ENCODE results near the gene MMEL1.
"Not testable (repeated sequence)": the region's sequence is repeated elsewhere in the genome, so short reads cannot be mapped to it uniquely, and the experiment has no call there.

The MMEL1 gene

DNA sequence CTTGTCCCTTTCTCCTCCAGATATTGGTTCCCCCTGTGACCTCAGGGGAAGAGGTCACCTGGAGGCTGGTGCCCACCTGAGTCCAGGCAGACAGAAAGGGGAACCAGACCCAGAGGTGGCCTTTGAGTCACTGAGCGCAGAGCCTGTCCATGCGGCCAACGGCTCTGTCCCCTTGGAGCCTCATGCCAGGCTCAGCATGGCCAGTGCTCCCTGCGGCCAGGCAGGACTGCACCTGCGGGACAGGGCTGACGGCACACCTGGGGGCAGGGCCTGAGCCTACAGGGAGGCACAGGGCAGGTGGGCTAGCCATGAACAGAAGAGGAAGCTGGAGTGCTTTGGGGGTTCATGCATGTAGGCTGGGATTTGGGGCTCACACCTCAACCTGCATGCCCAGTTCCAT lies 74.0 kb downstream of the MMEL1 start:
- no peak overlapping the region for H3K4me3 ChIP-seq (ENCODE audit: low read depth, low read length)

DNA sequence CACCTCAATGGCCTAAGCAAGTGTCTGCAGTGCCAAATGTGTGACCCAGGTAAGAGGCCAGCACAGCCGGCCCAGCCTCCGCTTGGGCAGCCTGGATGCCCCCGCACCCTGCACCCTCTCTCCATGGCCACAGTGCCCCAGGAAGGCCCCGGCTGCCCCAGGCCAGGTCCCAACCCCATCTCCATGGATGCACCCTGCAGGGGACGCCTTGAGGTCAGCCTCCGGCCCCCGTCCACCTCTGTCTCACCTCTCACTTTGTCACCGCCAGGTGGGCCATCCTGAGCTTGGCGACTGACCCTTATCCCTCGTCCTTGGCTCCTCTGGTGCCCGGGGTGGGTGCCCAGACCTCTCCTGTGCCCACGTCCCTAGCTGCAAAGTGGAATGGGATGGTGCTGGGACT lies 74.4 kb downstream of the MMEL1 start:
- no peak overlapping the region for H3K4me3 ChIP-seq (ENCODE audit: low read depth, low read length)

DNA sequence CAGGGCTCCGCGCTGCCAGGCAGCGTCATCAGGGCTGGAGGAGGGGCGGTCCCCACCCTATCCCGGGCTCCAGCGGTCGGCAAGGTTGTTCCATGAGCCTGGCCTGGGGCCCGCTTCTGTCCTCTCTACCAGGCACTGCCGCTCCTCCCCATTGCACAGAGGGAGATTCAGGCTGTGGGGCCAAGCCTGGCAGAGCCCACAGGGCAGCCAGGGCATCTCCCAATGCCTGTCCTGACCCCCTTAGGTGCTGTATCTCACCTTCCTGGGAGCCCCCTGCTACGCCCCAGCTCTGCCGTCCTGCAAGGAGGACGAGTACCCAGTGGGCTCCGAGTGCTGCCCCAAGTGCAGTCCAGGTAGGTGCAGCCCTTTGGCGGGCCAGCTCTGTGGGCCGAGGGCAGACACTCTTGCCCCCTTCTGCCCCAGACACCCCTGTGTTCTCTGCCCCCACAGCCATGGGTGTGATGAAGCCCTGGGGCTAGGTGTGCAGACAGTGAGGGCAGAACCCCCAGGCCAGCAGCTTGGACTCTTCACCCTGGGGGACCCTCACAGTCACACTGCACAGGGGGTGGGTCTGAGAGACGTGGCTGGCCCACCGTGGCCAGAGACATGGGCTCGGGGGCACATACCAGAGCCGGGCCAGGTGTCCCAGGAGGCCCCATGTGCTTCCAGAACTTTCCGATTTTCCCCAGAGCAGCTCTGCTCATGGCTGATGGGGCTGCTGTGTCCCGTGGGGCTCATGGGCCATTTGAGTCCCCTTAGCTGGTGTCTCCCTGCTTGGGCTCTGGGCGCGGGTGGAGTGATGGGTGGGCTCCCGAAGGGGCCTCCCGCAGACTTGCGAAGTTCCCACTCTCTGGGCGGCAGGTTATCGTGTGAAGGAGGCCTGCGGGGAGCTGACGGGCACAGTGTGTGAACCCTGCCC lies 75.1 kb downstream of the MMEL1 start:
- H3K4me3 ChIP-seq (ENCODE audit: low read depth, low read length) = no peak overlapping the region

DNA sequence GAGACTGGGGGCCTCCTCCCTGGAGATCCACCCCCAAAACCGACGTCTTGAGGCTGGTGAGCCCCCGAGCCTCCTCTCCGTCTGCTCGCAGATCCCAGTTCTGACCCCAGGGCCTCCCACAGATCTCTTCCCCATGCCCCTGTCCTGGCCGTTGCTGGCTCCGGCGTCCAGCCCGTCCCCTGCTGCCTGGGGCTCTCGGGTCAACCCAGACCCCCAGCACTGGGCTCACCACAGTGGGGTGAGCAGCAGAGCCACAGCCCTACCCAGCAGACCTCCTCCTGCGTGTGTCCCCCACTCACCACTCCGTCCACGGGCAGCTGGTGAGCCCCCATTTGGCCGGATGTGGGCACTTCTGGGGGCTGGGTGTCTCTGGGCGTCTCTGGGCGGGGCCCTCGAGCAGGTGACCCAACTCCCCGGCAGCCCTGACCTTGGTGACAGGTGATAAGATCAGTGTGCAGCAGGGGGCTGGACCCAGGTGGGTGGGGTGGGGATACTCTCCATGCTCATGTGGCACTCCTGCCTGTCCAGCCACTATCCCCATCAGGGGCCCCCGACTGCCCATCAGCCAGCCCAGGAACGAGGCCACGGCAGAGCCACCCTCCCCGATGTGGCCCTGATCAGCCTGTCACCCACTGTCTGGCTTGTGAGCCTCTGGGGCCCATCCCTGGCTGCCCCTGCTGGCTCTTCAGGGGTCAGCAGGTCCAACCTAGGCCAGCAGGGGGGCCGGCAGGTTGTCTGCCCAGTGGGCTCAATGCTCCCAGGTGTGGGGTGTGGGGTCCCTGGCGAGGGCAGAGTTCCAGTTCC lies 75.9 kb downstream of the MMEL1 start:
- H3K4me3 ChIP-seq (ENCODE audit: low read depth, low read length) = no peak overlapping the region

DNA sequence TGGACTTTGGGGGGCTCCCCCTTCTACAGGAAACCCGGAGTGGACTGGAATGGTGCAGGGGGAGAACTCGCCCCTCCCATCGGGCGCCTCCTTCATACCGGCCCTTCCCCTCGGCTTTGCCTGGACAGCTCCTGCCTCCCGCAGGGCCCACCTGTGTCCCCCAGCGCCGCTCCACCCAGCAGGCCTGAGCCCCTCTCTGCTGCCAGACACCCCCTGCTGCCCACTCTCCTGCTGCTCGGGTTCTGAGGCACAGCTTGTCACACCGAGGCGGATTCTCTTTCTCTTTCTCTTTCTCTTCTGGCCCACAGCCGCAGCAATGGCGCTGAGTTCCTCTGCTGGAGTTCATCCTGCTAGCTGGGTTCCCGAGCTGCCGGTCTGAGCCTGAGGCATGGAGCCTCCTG lies 76.5 kb downstream of the MMEL1 start, which contains the start of gene TNFRSF14:
TSS of gene TNFRSF14 (plus strand) at position 95 of the 401 bp plus-strand sequence. CDS start at position 389, 294 bp downstream.
- H3K4me3 ChIP-seq (ENCODE audit: low read depth, low read length) = no peak within 1 kb of the TSS

DNA sequence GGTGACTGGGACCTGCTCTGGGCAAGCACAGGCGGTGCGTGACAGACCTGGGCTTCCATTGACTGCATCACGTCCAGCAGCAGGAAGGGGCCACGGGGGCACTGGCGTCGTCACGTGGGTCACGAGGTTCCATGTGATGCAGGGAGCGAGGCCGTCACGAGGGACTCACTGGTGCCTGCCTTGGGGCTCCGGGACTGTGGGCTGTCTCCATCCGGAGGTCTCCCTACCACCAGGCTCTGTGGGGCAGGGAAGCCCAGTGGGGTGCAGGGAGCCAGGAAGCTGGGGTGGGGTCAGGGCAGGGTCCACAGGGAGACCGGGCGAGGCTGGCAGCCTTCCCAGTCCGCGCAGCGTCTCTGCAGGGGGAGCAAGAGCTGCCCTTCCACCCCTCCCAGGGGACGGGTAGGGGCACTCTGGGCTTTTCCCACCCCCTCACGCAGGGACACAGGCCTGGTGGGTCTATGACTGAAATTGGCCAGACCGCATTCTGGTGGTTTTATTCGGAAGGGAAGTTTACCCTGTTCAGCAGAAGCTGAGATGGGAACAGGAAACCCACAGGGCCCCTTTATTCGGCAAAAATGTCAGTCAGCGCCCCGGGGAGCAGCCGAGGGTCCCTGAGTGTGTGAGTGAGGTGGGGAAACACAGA lies 77.1 kb downstream of the MMEL1 start:
- no peak overlapping the region for H3K4me3 ChIP-seq (ENCODE audit: low read depth, low read length)

DNA sequence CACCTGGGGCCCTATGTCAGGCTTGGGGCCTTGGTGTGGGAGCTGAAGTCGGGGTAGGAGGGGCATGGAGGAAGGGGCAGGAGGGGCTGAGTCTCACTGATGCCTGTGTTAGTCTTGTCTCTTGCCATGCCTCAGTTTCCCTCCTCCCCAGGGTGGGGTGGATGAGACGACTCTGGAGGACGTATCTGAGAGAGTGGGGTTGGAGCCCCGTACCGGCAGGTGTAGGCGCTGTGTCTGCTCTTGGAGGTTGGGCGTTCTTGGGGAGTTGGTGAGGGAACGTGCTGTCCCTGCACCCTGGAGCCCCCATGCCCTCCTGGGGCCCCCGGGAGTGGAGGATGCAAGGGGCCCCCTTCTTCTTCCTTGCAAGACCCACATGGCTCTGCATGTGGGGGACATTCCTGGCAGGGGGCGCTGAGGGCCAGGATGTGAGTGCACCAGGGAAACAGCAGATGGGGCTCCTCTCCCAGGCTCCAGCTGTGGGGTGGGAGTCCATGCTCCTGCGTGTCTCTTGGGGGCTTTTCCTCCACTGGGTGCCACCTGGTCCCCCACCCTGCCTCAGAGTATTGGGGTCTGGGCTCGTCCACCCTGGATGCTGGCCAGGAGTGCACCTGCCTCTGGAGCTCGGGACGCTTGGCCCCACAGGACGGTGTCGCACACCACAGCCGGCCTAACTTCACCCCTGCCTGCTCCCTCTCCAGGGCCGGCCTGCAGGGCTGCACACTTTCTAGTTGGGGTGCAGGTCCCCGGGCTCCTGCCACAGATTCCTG lies 78.0 kb downstream of the MMEL1 start:
- no peak overlapping the region for H3K4me3 ChIP-seq (ENCODE audit: low read depth, low read length)

DNA sequence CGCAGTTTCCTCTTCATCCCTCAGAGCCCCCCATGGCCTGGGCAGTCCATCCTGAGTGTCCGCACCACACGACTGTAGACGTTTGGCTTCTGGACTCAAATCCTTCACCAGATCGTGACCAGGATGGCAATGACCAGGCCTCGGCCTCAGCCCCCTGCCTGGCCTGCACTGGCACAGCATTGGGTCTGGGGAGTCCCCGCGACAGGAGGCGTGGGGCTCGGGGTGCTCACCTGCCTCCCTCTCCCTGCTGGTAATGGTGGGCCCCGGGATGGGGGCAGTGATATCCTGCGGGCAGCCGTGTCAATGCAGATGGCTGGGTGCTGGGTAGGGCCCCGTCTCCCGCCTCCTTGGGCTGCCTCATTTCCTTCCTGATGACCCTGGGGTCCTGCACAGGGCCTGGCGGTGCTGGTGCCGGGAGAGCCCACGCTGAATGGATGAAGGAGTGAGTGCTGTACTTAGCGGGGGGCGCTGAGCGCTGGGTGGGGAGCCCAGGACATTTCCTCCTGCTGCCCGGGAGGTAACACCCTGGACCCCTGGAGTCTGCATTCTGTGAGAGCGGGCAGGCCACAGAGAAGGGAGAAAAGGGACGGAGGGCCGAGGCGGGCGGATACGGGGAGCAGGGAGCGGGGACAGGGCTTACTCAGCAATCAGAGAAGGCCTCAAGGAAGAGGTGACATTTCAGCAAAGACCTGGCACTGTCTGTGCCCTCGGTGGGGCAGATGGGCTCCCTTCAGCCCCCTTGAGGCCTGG lies 78.8 kb downstream of the MMEL1 start:
- H3K4me3 ChIP-seq (ENCODE audit: low read depth, low read length) = no peak overlapping the region

DNA sequence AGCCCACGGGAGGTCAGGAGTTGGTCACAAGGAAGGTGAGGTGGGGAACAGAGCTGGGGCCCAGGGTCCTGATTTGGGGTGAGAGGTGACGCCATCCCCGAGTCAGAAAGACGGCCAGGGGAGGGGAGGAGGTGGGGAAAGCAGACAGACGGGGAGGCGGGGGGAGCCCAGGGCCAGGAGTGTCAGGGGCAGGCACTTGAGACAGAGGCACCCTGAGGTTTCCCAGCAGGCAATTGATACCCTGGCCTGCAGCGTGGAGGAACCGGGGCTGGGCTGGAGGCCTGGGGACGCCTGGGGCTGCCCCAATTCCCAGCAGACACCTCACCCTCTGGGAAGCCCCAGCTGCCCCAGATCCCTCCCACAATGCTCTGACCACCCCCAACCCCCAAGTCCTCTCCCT lies 79.7 kb downstream of the MMEL1 start:
- not testable (repeated sequence) for H3K4me3 ChIP-seq (ENCODE audit: low read depth, low read length)

DNA sequence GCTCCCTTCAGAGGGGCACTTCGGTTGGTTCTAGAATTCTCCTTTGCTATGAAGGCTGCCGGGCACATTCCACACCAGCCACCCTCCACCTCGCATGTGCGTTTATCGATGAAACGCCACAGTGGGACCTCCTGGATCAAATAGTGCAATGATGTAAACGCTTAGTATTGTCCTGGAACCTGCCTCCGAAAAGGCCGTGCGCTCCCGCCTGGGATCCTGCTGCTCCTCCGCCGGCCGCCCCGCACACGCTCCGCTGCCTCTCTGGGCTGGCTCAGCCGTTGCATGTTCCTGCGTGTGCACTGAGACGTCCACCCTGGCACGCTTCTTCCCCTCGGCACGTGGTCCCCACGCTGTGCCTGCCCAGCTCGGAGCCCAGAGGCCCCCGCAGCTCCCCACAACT lies 80.6 kb downstream of the MMEL1 start:
- H3K4me3 ChIP-seq (ENCODE audit: low read depth, low read length) = no peak overlapping the region

DNA sequence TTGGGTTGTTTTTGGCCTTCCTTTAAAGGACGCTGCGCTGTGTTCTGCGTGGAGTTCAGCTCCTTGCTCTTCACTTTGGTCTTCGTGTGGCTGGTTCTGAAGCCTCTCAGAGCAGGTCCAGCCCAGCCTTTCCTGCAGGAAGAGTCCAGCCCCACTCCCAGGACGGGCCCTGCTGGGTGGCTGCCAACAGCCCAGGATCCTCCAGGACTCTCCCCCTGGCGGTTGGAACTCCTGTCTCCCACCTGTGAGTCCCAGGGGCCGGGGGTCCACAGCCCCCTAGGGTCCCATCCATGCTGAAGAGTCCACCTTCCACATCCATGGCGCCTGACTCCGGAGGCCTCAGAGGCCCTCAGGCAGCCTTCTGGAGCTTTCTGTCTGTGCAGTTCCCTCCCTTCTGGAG lies 81.3 kb downstream of the MMEL1 start:
- H3K4me3 ChIP-seq (ENCODE audit: low read depth, low read length) = not testable (repeated sequence)

DNA sequence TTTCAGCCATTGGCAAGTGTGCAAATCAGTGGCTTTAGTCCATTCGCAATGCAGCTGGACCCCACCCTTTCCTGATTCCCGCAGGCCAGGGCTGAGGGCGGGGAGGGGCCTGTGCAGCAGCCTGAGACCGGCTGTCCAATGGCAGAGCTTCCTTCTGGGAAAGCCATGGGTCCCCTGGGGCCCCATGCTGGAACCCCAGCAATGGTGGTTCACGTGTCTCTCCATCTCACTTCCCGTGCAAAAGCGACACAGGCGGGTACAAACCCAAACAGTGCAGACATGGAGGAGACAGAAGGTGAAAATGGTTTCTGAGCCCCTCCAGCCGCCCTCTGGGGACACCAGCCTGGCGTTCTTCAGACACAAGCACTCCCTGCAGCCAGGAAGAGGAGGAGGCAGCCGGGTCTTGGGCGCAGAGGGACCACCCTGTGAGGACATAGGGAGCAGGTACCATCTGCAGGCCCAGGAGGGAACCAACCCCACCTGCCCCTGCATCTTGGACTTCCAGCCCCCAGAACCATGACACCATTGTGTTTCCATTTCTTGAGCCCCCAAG lies 82.4 kb downstream of the MMEL1 start:
- not testable (repeated sequence) for H3K4me3 ChIP-seq (ENCODE audit: low read depth, low read length)

DNA sequence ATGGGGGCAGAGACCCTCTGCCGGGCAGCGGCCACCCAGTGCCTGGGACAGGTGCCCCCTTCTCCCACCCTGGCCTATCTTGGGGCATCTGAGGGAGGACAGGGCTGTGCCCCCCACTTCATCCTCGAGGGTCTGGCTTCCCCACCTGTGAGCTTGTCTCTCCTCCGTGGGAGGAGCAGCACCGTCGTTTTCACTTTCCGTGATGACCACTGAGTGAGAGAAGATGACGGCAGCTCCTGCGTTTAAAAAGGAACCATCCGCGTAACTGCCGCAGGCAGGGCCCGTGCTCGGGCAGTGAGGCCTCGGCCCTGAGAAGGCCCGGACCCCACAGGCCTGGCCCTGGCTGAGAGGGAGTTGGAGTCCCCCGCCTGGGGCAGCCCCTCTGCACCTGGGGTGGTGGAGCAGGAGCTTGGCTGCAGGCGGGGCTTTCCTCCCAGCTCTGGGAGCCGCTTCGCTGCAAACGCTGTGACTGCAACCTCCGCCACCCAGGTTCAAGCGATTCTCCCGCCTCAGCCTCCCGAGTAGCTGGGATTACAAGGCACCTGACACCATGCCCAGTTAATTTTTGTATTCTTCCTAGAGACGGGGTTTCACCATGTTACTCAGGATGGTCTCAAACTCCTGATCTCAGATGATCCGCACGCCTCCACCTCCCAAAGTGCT lies 83.3 kb downstream of the MMEL1 start:
- H3K4me3 ChIP-seq (ENCODE audit: low read depth, low read length) = not testable (repeated sequence)

DNA sequence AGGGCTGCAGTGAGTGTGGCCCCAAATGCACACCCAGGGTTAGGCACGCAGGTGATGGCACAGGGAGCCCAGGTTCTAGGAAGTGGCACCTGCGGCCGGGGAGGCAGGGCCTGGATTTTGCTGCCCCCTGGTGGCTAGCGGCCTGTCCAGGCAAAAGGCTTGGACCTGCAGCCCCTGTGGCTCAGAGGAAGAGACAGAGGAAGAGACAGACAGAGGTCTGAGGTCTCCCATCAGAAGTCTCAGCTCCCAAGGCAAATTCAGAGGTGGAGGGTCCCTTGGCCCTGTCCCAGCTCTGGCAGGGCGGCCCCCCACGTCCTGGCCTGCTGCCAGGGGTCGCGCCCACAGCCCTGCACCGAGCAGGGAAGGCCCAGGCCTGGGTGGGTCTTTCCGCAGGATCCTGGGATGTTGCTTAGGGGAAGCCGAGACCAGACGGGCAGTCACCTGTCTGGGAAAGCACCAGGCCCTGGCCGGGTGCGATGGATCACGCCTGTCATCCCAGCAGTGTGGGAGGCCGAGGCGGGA lies 84.7 kb downstream of the MMEL1 start:
- H3K4me3 ChIP-seq (ENCODE audit: low read depth, low read length) = no peak overlapping the region

DNA sequence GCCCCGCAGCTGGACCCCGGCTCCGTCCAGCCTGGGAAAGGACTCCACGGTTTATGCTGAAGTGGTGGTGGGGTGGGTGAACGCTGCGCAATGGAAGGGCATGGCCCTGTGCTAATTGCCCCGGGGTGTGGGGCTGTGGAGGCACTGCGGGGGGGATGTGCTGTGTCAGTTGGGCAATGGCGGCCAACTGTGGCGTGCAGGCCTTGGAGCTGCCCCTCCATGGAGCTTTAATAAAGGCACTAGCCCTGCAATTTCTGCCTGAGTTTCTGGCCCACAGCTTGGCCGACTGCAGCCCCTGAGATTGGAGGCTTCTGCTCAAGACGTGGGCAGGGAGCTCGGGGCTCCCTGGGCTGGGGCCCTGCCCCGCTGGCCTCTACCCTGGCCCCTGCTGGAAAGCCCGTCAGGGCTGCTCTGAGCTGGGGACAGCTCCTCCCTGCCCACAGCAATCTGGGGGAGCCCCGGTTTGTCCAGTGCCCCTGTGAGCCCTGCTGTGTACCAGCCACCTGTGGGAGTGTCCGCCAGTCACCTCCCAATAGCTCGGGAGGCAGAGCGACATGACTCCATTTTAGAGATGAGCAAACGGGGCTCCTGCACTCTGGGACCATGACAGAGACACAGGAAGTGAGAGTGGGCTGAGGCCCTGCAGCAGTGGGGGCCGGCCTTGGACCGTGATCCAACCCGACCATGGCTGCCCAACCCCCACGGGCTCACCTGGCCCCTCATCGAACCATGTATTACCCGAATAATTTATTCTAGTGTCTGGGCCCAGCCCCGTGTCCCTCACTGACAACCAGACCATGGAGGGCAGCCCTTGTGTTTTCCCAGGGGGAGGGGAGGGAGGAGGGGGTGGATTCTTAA lies 85.4 kb downstream of the MMEL1 start:
- H3K4me3 ChIP-seq (ENCODE audit: low read depth, low read length) = peak overlapping the region; percentile 50

DNA sequence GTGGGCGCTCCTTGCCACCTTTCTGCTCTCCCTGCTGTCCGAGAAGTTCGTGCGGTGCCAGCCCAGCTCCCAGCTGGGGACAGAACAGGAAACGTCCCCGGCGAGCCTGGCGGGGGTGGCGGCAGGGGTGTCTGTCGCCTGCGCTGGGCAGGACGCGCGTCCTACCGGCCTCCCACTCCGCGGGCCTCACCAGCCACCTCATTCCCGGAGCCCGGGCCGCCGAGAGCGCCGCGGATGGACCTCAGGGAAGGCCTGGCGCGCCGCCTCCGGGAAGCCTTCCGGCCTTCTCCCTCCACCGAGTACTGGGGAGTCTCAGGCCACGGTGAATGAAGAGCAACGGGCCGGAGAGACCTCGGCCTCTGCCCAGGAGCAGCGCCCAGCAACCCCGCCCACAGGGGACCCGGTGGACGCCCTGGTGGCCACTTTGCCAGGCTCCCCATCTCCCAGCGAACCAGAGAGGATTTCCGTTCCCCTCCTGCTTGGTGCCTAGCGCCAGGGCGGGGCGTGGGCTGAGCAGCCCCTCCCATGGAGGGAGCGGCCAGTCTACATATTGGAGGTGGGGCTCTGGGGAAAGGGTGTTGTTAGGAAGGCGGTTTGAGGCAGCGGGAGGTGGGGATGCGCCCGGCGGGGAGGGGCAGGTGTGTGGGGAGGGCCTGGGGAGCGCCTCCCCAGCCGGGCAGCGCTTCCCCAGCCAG lies 86.2 kb downstream of the MMEL1 start:
- H3K4me3 ChIP-seq (ENCODE audit: low read depth, low read length) = peak overlapping the region; percentile 50

DNA sequence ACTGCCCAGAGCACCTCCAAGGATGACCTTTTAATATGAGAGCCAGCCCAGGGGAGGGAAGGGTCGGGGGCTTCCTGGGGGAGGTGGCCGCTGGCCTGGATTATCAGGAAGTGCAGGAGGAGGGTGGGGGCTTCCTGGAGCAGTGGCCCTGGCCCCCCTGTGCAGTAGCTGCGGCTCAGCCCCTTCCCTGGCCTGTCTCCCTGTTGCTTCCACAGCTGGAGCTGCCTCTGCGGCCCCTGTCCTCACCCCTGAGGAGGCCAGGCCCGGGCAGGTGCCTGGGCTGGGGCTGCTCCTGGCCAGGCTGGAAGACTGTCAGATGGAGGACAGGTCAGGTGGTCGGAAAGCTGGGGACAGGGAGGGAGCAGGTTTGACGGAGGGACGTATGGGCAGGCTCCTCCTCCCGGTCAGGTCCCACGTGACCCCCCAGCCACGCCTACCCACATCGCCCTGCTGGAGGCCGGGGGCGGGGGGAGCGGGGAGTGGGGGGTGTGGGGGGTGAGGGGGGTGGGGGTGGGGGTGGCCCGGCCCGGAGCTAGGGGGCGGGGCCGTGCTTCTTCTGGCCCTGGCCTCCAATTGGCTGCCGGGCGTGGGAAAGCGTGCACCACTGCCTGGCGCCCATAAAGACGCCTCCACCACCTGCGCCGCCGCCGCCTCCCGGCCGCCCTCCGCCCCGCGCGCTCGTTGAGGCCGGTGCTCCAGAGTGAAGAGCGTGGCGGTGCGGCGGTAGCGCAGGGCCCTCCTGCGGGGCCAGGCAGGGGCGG lies 86.9 kb downstream of the MMEL1 start:
- H3K4me3 ChIP-seq (ENCODE audit: low read depth, low read length) = peak overlapping the region; percentile 50

Measured in iPS-11a (cell line).